Fibroblast of mammary gland (primary cell): Measurements from ENCODE around the gene ZBTB43.
A peak's percentile ranks its signal among the peaks of the same experiment; 100 is the strongest.

Experiments used
- DNase-seq: peaks from one replicate; pipeline ENCODE4 v3.0.0-alpha.2; 2010; ENCODE audit warnings: low read depth
- H3K4me3 ChIP-seq: 2 replicates; pipeline ENCODE4 v1.5.1; 2011; ENCODE audit warnings: low read depth, mild to moderate bottlenecking, low read length, moderate library complexity; ENCODE audit not compliant: control insufficient read depth
- TF ChIP-seq, protein P1 (sequence below): conservative IDR thresholded peaks from 2 replicates; pipeline ENCODE4 v1.5.1; 2011; ENCODE audit warnings: low read depth, low read length, inconsistent platforms; ENCODE audit not compliant: control insufficient read depth, insufficient read depth

Gene ZBTB43

GRCh38 chr9:126857261-126857960 is 52.6 kb downstream of the ZBTB43 start:
- TF ChIP-seq, protein P1, sequence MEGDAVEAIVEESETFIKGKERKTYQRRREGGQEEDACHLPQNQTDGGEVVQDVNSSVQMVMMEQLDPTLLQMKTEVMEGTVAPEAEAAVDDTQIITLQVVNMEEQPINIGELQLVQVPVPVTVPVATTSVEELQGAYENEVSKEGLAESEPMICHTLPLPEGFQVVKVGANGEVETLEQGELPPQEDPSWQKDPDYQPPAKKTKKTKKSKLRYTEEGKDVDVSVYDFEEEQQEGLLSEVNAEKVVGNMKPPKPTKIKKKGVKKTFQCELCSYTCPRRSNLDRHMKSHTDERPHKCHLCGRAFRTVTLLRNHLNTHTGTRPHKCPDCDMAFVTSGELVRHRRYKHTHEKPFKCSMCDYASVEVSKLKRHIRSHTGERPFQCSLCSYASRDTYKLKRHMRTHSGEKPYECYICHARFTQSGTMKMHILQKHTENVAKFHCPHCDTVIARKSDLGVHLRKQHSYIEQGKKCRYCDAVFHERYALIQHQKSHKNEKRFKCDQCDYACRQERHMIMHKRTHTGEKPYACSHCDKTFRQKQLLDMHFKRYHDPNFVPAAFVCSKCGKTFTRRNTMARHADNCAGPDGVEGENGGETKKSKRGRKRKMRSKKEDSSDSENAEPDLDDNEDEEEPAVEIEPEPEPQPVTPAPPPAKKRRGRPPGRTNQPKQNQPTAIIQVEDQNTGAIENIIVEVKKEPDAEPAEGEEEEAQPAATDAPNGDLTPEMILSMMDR, result no peak
- DNase-seq, result no peak
- H3K4me3 ChIP-seq, result no peak overlapping the region

GRCh38 chr9:126859111-126859510 is 54.3 kb downstream of the ZBTB43 start:
- no peak for DNase-seq
- TF ChIP-seq, protein P1, result no peak
- H3K4me3 ChIP-seq, result no peak overlapping the region

DNA sequence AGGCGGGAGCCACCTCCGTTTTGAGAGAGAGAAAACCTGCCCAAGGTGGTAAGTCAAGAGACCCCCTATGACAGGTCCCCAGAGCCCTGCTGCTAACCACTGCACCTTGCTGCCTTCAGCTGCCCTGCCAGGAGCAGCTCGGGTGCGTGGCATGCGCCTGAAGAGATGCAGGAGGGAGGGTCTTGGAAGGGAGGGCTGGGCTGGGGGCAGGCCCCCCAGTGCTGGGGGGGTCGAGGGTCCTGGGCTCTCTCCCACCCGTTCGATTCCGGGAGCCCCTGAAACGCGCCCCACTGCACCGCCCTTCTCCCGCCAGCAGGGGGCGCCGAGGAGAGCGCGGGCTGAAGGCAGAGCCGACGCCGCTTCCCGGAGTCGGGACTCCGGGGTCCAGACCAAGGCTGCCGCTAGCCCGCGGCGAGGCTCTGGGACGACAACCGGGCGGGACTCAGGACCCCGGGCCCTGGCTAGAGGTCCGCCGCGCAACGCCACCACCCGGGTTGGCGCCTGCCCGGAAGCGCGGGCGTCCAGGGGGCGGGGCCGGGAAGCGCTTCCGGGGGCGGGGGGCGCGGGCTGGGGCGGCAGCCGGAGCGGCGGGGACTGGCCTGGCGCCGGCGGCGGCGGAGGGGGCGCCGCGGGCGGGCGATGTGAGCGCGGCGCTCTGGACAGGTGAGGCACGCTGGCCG is 55.4 kb downstream of the ZBTB43 start, which contains the start of gene ZBTB34:
ZBTB34 (plus strand) TSS at position 563 of the 680 bp plus-strand sequence. CDS start 18,761 bp downstream, outside the sequence.
- TF ChIP-seq, protein P1, result peak; percentile 63
- DNase-seq, result peak; percentile 30
- H3K4me3 ChIP-seq, result peak within 1 kb of the TSS; percentile 76

DNA sequence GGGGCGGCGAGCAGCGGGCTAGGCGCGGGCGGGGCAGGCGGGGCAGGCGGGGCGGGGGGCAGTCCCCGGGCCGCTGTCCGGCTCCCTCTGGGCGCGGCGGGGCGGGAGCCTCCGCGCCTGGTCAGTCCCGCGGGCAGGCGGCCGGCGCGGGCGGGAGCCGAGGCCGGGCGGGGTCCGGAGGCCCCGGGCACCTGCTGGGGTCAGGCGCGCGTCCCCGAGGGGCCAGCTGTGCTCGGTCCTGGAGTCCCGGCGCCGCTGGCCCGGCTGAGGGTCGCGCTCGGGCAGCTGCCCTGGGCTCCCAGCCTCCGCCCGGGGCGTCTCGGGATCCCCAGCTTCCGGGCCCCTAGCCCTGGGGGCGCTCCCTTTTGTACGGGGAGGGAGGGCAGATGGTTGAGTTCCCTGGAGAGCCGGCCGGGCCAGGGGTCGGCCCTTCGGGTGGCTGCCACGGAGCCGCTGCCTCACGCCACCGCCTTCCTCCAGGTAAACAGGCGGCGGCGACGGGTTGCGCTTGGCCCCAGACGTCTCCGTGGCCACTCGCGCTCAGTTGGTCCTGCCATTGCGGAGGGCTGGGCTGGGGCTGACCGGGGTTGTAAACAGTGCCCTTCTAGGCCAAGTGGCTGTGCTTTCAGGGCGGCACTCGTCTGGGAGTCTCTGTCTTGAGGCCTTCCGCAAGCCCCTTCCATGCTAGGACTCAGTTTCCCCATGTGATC is 56.1 kb downstream of the ZBTB43 start:
- no peak for DNase-seq
- H3K4me3 ChIP-seq, result peak overlapping the region; percentile 76
- TF ChIP-seq, protein P1, result no peak

DNA sequence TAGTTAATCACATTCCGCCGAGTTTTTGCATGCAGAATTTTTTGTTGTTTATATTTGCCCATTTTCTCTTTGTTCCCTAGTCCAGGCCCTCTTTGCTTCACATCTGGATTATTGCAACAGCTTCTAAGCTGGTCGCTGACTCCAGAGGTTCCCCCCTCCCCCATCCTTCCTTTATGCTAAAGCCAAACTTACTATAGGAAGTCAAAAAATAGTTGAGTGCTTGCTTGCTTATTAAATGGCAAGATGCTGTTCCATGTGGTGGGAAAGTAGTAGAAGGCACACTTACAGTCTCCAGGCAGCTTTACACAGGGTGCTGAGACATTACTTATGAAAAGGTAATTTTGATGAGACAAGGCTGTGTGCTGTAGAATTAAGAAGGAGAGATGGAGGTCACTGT is 56.9 kb downstream of the ZBTB43 start:
- peak overlapping the region; percentile 76 for H3K4me3 ChIP-seq
- TF ChIP-seq, protein P1, result no peak
- DNase-seq, result peak; percentile 68

- peak overlapping the region; percentile 76 for H3K4me3 ChIP-seq
- DNase-seq, result no peak
- TF ChIP-seq, protein P1, result no peak
These were observed 57.4 kb downstream of the ZBTB43 start for GRCh38 chr9:126862104-126862761.
